Activated CD4-positive, alpha-beta memory T cell treated with anti-CD3 and anti-CD28 coated beads, Interleukin-2, amount 10 ng/mL, durations not matched to agents 7 days and 5 days (primary cell): ENCODE results near the gene SEC24D. TPM values are rescaled to one million over a fixed set of nuclear protein-coding genes. Genes with fewer than 3 reads are reported as not detected.
A peak's percentile ranks its signal among the peaks of the same experiment; 100 is the strongest.

Source experiments
- CTCF ChIA-PET: fragments of 350-600 bp; sonication (Branson Sonifier 250); formaldehyde crosslinking; loops from one replicate; lab custom pipeline; 2021; ENCODE audit warnings: antibody characterized with exemption, inconsistent platforms; lab: Charles Lee
- POLR2A ChIA-PET: fragments of 350-600 bp; sonication (Branson Sonifier 250); formaldehyde crosslinking; loops from one replicate; lab custom pipeline; 2021; ENCODE audit warnings: antibody characterized with exemption; lab: Charles Lee
- DNase-seq: peaks from one replicate; pipeline ENCODE4 v3.0.0-alpha.2; 2020
- H3K27ac Mint-ChIP-seq: one replicate; pipeline ENCODE4 v1.8.0; 2021; ENCODE audit warnings: mild to moderate bottlenecking, mixed read lengths
- H3K27me3 Mint-ChIP-seq: one replicate; pipeline ENCODE4 v1.8.0; 2021; ENCODE audit warnings: mixed read lengths
- H3K36me3 Mint-ChIP-seq: one replicate; pipeline ENCODE4 v1.8.0; 2021; ENCODE audit warnings: low read depth, mixed read lengths
- H3K4me1 Mint-ChIP-seq: one replicate; pipeline ENCODE4 v1.8.0; 2021; ENCODE audit warnings: mixed read lengths
- H3K4me3 Mint-ChIP-seq: one replicate; pipeline ENCODE4 v1.8.0; 2021; ENCODE audit warnings: mild to moderate bottlenecking, mixed read lengths
- H3K9me3 Mint-ChIP-seq: one replicate; pipeline ENCODE4 v1.8.0; 2021; ENCODE audit warnings: mixed read lengths
- total RNA-seq, 2 experiments: library from RNA; stranded (reverse); gene quantifications; one replicate each; pipeline ENCODE4 v1.2.3, GENCODE V29; 2021

SEC24D gene
- total RNA-seq, 2 experiments from 2014 or later = 59.9 to 62.8 TPM

- no peak overlapping the region for H3K4me3 Mint-ChIP-seq
- ChIA-PET CTCF (interaction anchor here (0.7 to 2.8 kb wide), 17 partner anchors 8 to 127 kb away, joined by 3 to 14 read pairs (median 6); no protein-coding TSS in a partner anchor), POLR2A (interaction anchor here (1.8 kb wide), 1 partner anchor 15 kb away, joined by 6 read pairs; no protein-coding TSS in a partner anchor)
- peaks cover 5% of the 10 kb centered on the region for H3K27me3 Mint-ChIP-seq
- no peak overlapping the region for H3K27ac Mint-ChIP-seq
- H3K9me3 Mint-ChIP-seq = no peaks in the 10 kb centered on the region
- H3K36me3 Mint-ChIP-seq = no peaks in the 10 kb centered on the region
- no peak for DNase-seq
- peaks cover 2% of the 10 kb centered on the region for H3K4me1 Mint-ChIP-seq
These were observed 29.3 kb upstream of the SEC24D start for GRCh38 chr4:118865091-118865708.

- Mint-ChIP-seq H3K27ac (no peak overlapping the region), H3K36me3 (no peaks in the 10 kb centered on the region), H3K9me3 (no peaks in the 10 kb centered on the region), H3K4me1 (no peaks in the 10 kb centered on the region), H3K27me3 (peaks cover 2% of the 10 kb centered on the region), H3K4me3 (no peak overlapping the region)
- no peak for DNase-seq
- CTCF ChIA-PET = no interaction called here
- POLR2A ChIA-PET = no interaction called here
These were observed 22.9 kb upstream of the SEC24D start for GRCh38 chr4:118858779-118859178.

- Mint-ChIP-seq H3K4me3 (no peak overlapping the region), H3K27ac (no peak overlapping the region), H3K27me3 (peaks cover 2% of the 10 kb centered on the region), H3K9me3 (no peaks in the 10 kb centered on the region), H3K36me3 (peaks cover 3% of the 10 kb centered on the region), H3K4me1 (no peaks in the 10 kb centered on the region)
- POLR2A ChIA-PET = no interaction called here
- DNase-seq = no peak
- CTCF ChIA-PET = interaction anchor here (1.0 kb wide), 1 partner anchor 9 kb away, joined by 3 read pairs; no protein-coding TSS in a partner anchor
These were observed 21.8 kb upstream of the SEC24D start for GRCh38 chr4:118857760-118858159.

GRCh38 chr4:118850488-118851173 lies 14.7 kb upstream of the SEC24D start:
- peak; percentile 55 for DNase-seq
- CTCF ChIA-PET = interaction anchor here (1.1 to 1.3 kb wide), 2 partner anchors 14 to 79 kb away, joined by 3 to 7 read pairs; no protein-coding TSS in a partner anchor
- peaks cover 22% of the 10 kb centered on the region for H3K4me1 Mint-ChIP-seq

GRCh38 chr4:118849867-118850487 lies 14.1 kb upstream of the SEC24D start:
- CTCF ChIA-PET = interaction anchor here (0.9 to 1.3 kb wide), 3 partner anchors 10 to 78 kb away, joined by 3 to 7 read pairs (median 3); no protein-coding TSS in a partner anchor

More at GRCh38 chr4:118850488-118851173, 14.7 kb upstream of the SEC24D start:
- POLR2A ChIA-PET = interaction anchor here (0.6 to 2.1 kb wide), 6 partner anchors 10 to 780 kb away, joined by 3 to 12 read pairs (median 6); partner anchors contain the start of genes METTL14 and SEC24D
- H3K27ac Mint-ChIP-seq = peak overlapping the region; percentile 90
- H3K4me3 Mint-ChIP-seq = peak overlapping the region; percentile 94
- H3K36me3 Mint-ChIP-seq = peaks cover 12% of the 10 kb centered on the region
- H3K9me3 Mint-ChIP-seq = no peaks in the 10 kb centered on the region
- H3K27me3 Mint-ChIP-seq = peaks cover 2% of the 10 kb centered on the region

GRCh38 chr4:118848901-118849300 lies 13.0 kb upstream of the SEC24D start:
- H3K36me3 Mint-ChIP-seq = peaks cover 12% of the 10 kb centered on the region
- peaks cover 2% of the 10 kb centered on the region for H3K27me3 Mint-ChIP-seq
- ChIA-PET CTCF (no interaction called here), POLR2A (interaction anchor here (1.6 to 2.1 kb wide), 2 partner anchors 9 to 16 kb away, joined by 6 to 7 read pairs; no protein-coding TSS in a partner anchor)
- H3K4me3 Mint-ChIP-seq = no peak overlapping the region
- H3K27ac Mint-ChIP-seq = no peak overlapping the region
- peaks cover 22% of the 10 kb centered on the region for H3K4me1 Mint-ChIP-seq
- no peaks in the 10 kb centered on the region for H3K9me3 Mint-ChIP-seq
- no peak for DNase-seq

More at GRCh38 chr4:118849867-118850487, 14.1 kb upstream of the SEC24D start:
- Mint-ChIP-seq H3K4me3 (peak overlapping the region; percentile 94), H3K4me1 (peaks cover 22% of the 10 kb centered on the region), H3K27me3 (peaks cover 2% of the 10 kb centered on the region), H3K9me3 (no peaks in the 10 kb centered on the region), H3K36me3 (peaks cover 12% of the 10 kb centered on the region), H3K27ac (peak overlapping the region; percentile 90)
- DNase-seq = no peak
- POLR2A ChIA-PET = interaction anchor here (0.6 to 2.1 kb wide), 6 partner anchors 10 to 780 kb away, joined by 3 to 12 read pairs (median 6); partner anchors contain the start of genes METTL14 and SEC24D

GRCh38 chr4:118848242-118848641 lies 12.3 kb upstream of the SEC24D start:
- Mint-ChIP-seq H3K36me3 (peaks cover 11% of the 10 kb centered on the region), H3K4me3 (no peak overlapping the region), H3K27me3 (peaks cover 2% of the 10 kb centered on the region), H3K9me3 (no peaks in the 10 kb centered on the region), H3K27ac (no peak overlapping the region), H3K4me1 (peaks cover 22% of the 10 kb centered on the region)
- ChIA-PET CTCF (no interaction called here), POLR2A (no interaction called here)
- DNase-seq = no peak

GRCh38 chr4:118846979-118847378 lies 11.1 kb upstream of the SEC24D start:
- CTCF ChIA-PET = no interaction called here
- POLR2A ChIA-PET = interaction anchor here (0.9 to 1.6 kb wide), 2 partner anchors 10 to 16 kb away, joined by 3 to 9 read pairs; partner anchors contain the start of gene SEC24D
- H3K36me3 Mint-ChIP-seq = peaks cover 5% of the 10 kb centered on the region
- no peak for DNase-seq
- peaks cover 20% of the 10 kb centered on the region for H3K4me1 Mint-ChIP-seq
- peaks cover 2% of the 10 kb centered on the region for H3K27me3 Mint-ChIP-seq
- no peak overlapping the region for H3K4me3 Mint-ChIP-seq
- no peaks in the 10 kb centered on the region for H3K9me3 Mint-ChIP-seq
- no peak overlapping the region for H3K27ac Mint-ChIP-seq

- Mint-ChIP-seq H3K27me3 (peaks cover 2% of the 10 kb centered on the region), H3K9me3 (no peaks in the 10 kb centered on the region), H3K4me1 (peaks cover 11% of the 10 kb centered on the region), H3K27ac (no peak overlapping the region), H3K4me3 (no peak overlapping the region), H3K36me3 (peaks cover 4% of the 10 kb centered on the region)
- DNase-seq = no peak
- POLR2A ChIA-PET = interaction anchor here (1.6 kb wide), 1 partner anchor 9 kb away, joined by 9 read pairs; the partner anchor contains the start of gene SEC24D
- CTCF ChIA-PET = no interaction called here
These were observed 9.7 kb upstream of the SEC24D start for GRCh38 chr4:118845552-118846050.

- ChIA-PET CTCF (interaction anchor here (2.5 kb wide), 1 partner anchor 21 kb away, joined by 6 read pairs; no protein-coding TSS in a partner anchor), POLR2A (no interaction called here)
- Mint-ChIP-seq H3K4me3 (no peak overlapping the region), H3K27me3 (peaks cover 12% of the 10 kb centered on the region), H3K4me1 (peaks cover 4% of the 10 kb centered on the region), H3K27ac (no peak overlapping the region), H3K9me3 (no peaks in the 10 kb centered on the region), H3K36me3 (no peaks in the 10 kb centered on the region)
- no peak for DNase-seq
These were observed 7.3 kb upstream of the SEC24D start for GRCh38 chr4:118843237-118843636.

GRCh38 chr4:118842055-118842454 lies 6.1 kb upstream of the SEC24D start:
- Mint-ChIP-seq H3K27ac (no peak overlapping the region), H3K27me3 (peaks cover 9% of the 10 kb centered on the region), H3K9me3 (no peaks in the 10 kb centered on the region), H3K4me3 (no peak overlapping the region), H3K36me3 (no peaks in the 10 kb centered on the region), H3K4me1 (peaks cover 4% of the 10 kb centered on the region)
- POLR2A ChIA-PET = interaction anchor here (0.6 kb wide), 1 partner anchor 20 kb away, joined by 5 read pairs; no protein-coding TSS in a partner anchor
- DNase-seq = no peak
- CTCF ChIA-PET = interaction anchor here (0.9 to 2.5 kb wide), 2 partner anchors 13 to 22 kb away, joined by 3 to 6 read pairs; no protein-coding TSS in a partner anchor
